Measurements from ENCODE around the gene STAG3. TPM values are rescaled to one million over a fixed set of nuclear protein-coding genes. Genes with fewer than 3 reads are reported as not detected.

STAG3 gene
- total and polyA plus RNA-seq, 2 of the 8 experiments (the other 6 are each of a cell fraction or from before 2014, with no cell fraction given) = 1.3 to 3.3 TPM

DNA sequence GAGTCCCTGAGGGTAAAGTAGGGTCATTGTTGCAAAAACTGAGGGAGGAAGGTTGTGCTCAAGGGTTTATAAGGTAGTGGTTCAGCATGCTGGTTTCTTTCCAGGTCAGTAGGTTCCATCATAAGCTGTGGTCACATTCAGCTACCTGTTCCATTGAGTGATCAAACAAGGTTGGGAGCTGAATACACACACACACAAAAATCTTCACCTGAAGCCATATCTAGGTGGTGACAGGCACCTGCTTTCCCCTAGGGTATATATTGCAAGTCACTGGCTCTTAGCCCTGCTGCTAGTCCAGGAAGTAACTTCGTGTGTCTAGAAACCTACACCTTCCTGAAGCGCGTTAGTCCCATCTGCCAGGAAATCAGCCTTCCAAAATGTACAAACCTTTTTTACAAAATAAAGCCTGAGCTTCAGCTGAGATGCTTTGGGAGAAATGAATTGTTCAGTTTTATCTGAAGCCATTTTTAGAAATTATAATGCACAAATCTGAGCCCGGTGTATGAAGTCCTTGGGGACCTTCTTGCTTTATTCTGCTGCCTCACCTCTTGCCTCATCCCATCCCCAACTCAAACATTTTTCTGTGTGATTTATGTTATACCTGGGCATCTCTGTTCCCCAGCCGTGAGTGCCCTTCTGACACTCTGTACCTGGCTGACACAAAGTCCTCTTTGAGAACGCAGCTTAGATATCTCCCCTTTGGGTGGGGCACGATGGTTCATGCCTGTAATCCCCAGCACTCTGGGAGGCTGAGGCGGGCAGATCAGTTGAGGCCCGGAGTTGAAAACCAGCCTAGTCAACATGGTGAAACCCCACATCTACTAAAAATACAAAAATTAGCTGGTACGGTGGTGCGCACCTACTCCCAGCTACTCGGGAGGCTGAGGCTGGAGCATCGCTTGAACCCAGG, 39.6 kb upstream of the STAG3 start:
- H3K56ac ChIP-seq (replicated peaks; ENCODE audit: insufficient read length, low read depth, low read length) = no peak overlapping the region

More for the DNA sequence above, 39.6 kb upstream of the STAG3 start:
- DNase-seq (ENCODE audit: low read depth in 1 of 2, low spot score in 2 of 2) (no peak), FAIRE-seq (no peak)
- no peak overlapping the region for H4K91ac ChIP-seq (replicated peaks; ENCODE audit: insufficient read length, low read length)
- H3K36me3 ChIP-seq (ENCODE audit: control insufficient read depth in 2 of 4, insufficient read depth in 4 of 4, low read length in 3 of 4) = no peaks in the 10 kb centered on the region
- H3K23ac ChIP-seq (ENCODE audit: insufficient read length) = no peak overlapping the region
- no peak overlapping the region for H3K4ac ChIP-seq (replicated peaks; ENCODE audit: insufficient read length, low read depth, low read length)
- H3K23me2 ChIP-seq (ENCODE audit: low read depth, low read length) = no peaks in the 10 kb centered on the region
- H2BK12ac ChIP-seq (ENCODE audit: low read depth, low read length) = no peak overlapping the region
- H4K8ac ChIP-seq (ENCODE audit: extremely low read depth, insufficient read depth, low read length) = no peak overlapping the region
- no peaks in the 10 kb centered on the region for H3K79me2 ChIP-seq (ENCODE audit: control insufficient read depth in 1 of 2, insufficient read depth in 2 of 2, low read length in 2 of 2)
- H2AK5ac ChIP-seq (ENCODE audit: low read depth, low read length) = no peak overlapping the region
- CTCF ChIA-PET (ENCODE audit: partially characterized antibody) = interaction anchor here (0.6 to 2.2 kb wide), 11 partner anchors 23 to 956 kb away, joined by 3 to 11 read pairs (median 4); no protein-coding TSS in a partner anchor
- no peaks in the 10 kb centered on the region for H3K79me1 ChIP-seq (ENCODE audit: low read depth, low read length)
- no peak overlapping the region for H2BK5ac ChIP-seq (ENCODE audit: low read depth, low read length)
- H3K9me3 ChIP-seq (ENCODE audit: insufficient read depth in 2 of 2, low read depth in 1 of 2, low read length in 1 of 2) = no peaks in the 10 kb centered on the region
- no peak overlapping the region for H3K4me3 ChIP-seq (ENCODE audit: extremely low read depth in 1 of 4, insufficient read depth in 2 of 4, low read depth in 3 of 4, low read length in 4 of 4)
- no peak overlapping the region for H3K9ac ChIP-seq (replicated peaks in 1 of 4; ENCODE audit: extremely low read depth in 1 of 4, low read depth in 3 of 4, low read length in 3 of 4)
- no peak overlapping the region for H3K14ac ChIP-seq (ENCODE audit: insufficient read length)
- H3K18ac ChIP-seq (ENCODE audit: extremely low read depth, low read length) = no peak overlapping the region
- no peaks in the 10 kb centered on the region for H4K20me1 ChIP-seq (replicated peaks in 1 of 2; ENCODE audit: control insufficient read depth in 1 of 2, insufficient read depth in 2 of 2, low read length in 2 of 2)
- no peak overlapping the region for H2AFZ ChIP-seq (ENCODE audit: low read length)
- WGBS, 2 experiments (ENCODE audit: extremely low coverage in 1 of 2, insufficient coverage in 1 of 2, insufficient read length in 1 of 2, insufficient replicate concordance in 2 of 2, low coverage in 1 of 2, low lambda C conversion rate in 2 of 2, missing lambda C conversion rate in 1 of 2) = 90% methylated on average over 13 of the region's 13 CpGs; no CpG with 5 or more reads in 1 of the 2 experiments
- H4K5ac ChIP-seq (ENCODE audit: insufficient read length, low read depth, low read length) = no peak overlapping the region
- peaks cover 0 to 2% (median 0%) of the 10 kb centered on the region in 4 experiments; a peak in 1 of 7 replicates for H3K4me1 ChIP-seq (replicated peaks in 1 of 4; ENCODE audit: control insufficient read depth in 3 of 4, insufficient read depth in 4 of 4, low read length in 3 of 4)
- no peak overlapping the region for H3K4me2 ChIP-seq (ENCODE audit: insufficient read depth in 1 of 2, low read depth in 2 of 2, low read length in 2 of 2)
- POLR2A ChIA-PET (ENCODE audit: partially characterized antibody) = interaction anchor here (1.5 to 1.7 kb wide), 3 partner anchors 9 to 43 kb away, joined by 3 to 6 read pairs (median 4); partner anchors contain the start of gene GAL3ST4
- no peak overlapping the region for H3K27ac ChIP-seq (ENCODE audit: low read depth, low read length)
- H2BK120ac ChIP-seq (replicated peaks; ENCODE audit: low read depth, low read length) = no peak overlapping the region
- no peak overlapping the region for H2BK20ac ChIP-seq (ENCODE audit: low read length)
- H2BK15ac ChIP-seq (ENCODE audit: low read length) = no peak overlapping the region
- H3K27me3 ChIP-seq (replicated peaks in 1 of 4; ENCODE audit: control insufficient read depth in 3 of 4, extremely low read depth in 1 of 4, insufficient read depth in 3 of 4, low read length in 3 of 4) = no peaks in the 10 kb centered on the region
- TF ChIP-seq PHF8 (conservative IDR thresholded peaks at IDR 0.05; ENCODE audit: low read depth, low read length) = no peak
- TF ChIP-seq RXRA (IDR thresholded peaks at IDR 0.05; ENCODE audit: insufficient read depth, low read depth, low read length) = no peak
- no peak for TF ChIP-seq CBX8 (IDR thresholded peaks at IDR 0.05; ENCODE audit: borderline replicate concordance, low read depth, low read length)
- no peak for TF ChIP-seq RNF2 (IDR thresholded peaks at IDR 0.05; ENCODE audit: borderline replicate concordance, low read depth, low read length, missing control alignments, poor library complexity, severe bottlenecking)
- no peak for TF ChIP-seq POLR2A (IDR thresholded peaks at IDR 0.05; ENCODE audit: control extremely low read depth in 1 of 2, low read depth in 2 of 2, low read length in 2 of 2)
- TF ChIP-seq JUND (IDR thresholded peaks at IDR 0.05; ENCODE audit: low read length) = no peak

Data from H1 (cell line).